Body of pancreas (tissue), 4 donors: ENCODE data around the gene TACC2. TPM values are rescaled to one million over a fixed set of nuclear protein-coding genes. Genes with fewer than 3 reads are reported as not detected.
"Not testable (repeated sequence)": the region's sequence is repeated elsewhere in the genome, so short reads cannot be mapped to it uniquely, and the experiment has no call there.

ENCODE experiments used
- ATAC-seq: fragments of 150-250 bp; one replicate; pipeline ENCODE4 v1.9.1; 2016
- DNase-seq, 4 donors: peaks; one replicate each; pipeline ENCODE4 v3.0.0-alpha.2; 2019
- H3K27ac ChIP-seq, 4 donors: fragments of 200-600 bp; sonication (generic); 1 replicate in 3 of 4; 2 replicates in 1 of 4; pipeline versions ENCODE4 v1.5.1 to v1.6.1; 2016 to 2019; ENCODE audit warnings: mild to moderate bottlenecking in 1 of 4, mixed read lengths in 1 of 4, moderate library complexity in 1 of 4
- H3K27me3 ChIP-seq, 2 donors: fragments of 200-600 bp; sonication (generic); one replicate each; pipeline ENCODE4 v1.6.0; 2016; ENCODE audit warnings: mild to moderate bottlenecking in 1 of 2
- H3K36me3 ChIP-seq, 2 donors: fragments of 200-600 bp; sonication (generic); replicated peaks in 1 of 2; 2 replicates each; pipeline ENCODE4 v1.5.1; 2016; ENCODE audit warnings: low read depth in 2 of 2; ENCODE audit not compliant: insufficient read depth in 1 of 2
- H3K4me1 ChIP-seq: fragments of 200-600 bp; sonication (generic); one replicate; pipeline ENCODE4 v1.6.0; 2016
- H3K4me3 ChIP-seq, 2 donors: fragments of 200-600 bp; sonication (generic); 1 replicate in 1 of 2; 2 replicates in 1 of 2; pipeline ENCODE4 v1.5.1; 2016 to 2019
- H3K9me3 ChIP-seq, 3 donors: fragments of 200-600 bp; sonication (generic); 1 replicate in 2 of 3; 2 replicates in 1 of 3; pipeline ENCODE4 v1.5.1; 2016
- POLR2A ChIP-seq, 3 donors: fragments of 450-650 bp; IDR thresholded peaks; one replicate each; pipeline ENCODE4 v1.6.1; 2016; ENCODE audit warnings: antibody characterized with exemption in 3 of 3, mild to moderate bottlenecking in 2 of 3
- WGBS, 2 donors: methylation state at CpG; one replicate each; pipeline ENCODE4 v1.1.5; 2017; 5-methylcytosine and 5-hydroxymethylcytosine counted together
- intact Hi-C: fragments of 100-400 bp; cut with DNase I; formaldehyde crosslinking; loops from one replicate; pipeline ENCODE4 v1.15.1; 2023
- total RNA-seq, 2 donors: library from RNA; depleted of rRNA; stranded (reverse); fragments of >200 nt; gene quantifications; one replicate each; pipeline ENCODE4 v1.1.0, GENCODE V29; 2016
- TF ChIP-seq, protein P1 (sequence below), 7 experiments: fragments of 450-650 bp in 4 of 7; fragments of 200-600 bp in 3 of 7; sonication (generic) in 3 of 7; IDR thresholded peaks; one replicate each; pipeline ENCODE4 v1.5.1; 2016 to 2019; ENCODE audit warnings: antibody characterized with exemption in 7 of 7

The TACC2 gene
- total RNA-seq, 2 donors from 2014 or later = 29.0 to 38.7 TPM

DNA sequence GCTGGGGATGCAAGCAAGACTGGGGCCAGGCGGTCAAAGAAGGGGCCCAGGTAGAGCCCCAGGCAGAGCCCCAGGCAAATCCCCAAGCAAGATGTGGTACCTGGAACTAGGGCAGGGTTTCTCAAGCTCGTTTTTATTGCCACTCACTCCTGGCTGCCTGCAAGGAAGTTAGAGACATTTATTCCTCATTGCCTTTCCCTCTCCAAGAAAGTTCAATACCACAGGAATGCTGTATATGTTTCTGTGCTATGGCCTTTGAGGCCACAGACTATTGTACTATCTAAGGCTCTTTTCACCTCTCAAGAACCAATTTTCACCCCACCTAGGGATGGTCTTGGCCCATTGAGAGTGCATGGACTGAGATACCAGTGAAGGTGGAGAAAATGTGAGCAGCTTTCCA is 71.3 kb downstream of the TACC2 start:
- intact Hi-C loops = no loop called here
- 43 to 56% methylated on average over 2 of the region's 2 CpGs for WGBS, 2 donors
- no peaks in the 10 kb centered on the region for H3K36me3 ChIP-seq
- peaks cover 20% of the 10 kb centered on the region for H3K4me1 ChIP-seq
- no peak overlapping the region for H3K4me3 ChIP-seq
- ATAC-seq = no peak
- TF ChIP-seq, protein P1, sequence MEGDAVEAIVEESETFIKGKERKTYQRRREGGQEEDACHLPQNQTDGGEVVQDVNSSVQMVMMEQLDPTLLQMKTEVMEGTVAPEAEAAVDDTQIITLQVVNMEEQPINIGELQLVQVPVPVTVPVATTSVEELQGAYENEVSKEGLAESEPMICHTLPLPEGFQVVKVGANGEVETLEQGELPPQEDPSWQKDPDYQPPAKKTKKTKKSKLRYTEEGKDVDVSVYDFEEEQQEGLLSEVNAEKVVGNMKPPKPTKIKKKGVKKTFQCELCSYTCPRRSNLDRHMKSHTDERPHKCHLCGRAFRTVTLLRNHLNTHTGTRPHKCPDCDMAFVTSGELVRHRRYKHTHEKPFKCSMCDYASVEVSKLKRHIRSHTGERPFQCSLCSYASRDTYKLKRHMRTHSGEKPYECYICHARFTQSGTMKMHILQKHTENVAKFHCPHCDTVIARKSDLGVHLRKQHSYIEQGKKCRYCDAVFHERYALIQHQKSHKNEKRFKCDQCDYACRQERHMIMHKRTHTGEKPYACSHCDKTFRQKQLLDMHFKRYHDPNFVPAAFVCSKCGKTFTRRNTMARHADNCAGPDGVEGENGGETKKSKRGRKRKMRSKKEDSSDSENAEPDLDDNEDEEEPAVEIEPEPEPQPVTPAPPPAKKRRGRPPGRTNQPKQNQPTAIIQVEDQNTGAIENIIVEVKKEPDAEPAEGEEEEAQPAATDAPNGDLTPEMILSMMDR (IDR thresholded peaks at IDR 0.05) = no peak
- TF ChIP-seq POLR2A (IDR thresholded peaks at IDR 0.05) = no peak
- H3K27ac ChIP-seq = no peak overlapping the region
- no peaks in the 10 kb centered on the region for H3K27me3 ChIP-seq
- no peak for DNase-seq
- no peaks in the 10 kb centered on the region for H3K9me3 ChIP-seq

DNA sequence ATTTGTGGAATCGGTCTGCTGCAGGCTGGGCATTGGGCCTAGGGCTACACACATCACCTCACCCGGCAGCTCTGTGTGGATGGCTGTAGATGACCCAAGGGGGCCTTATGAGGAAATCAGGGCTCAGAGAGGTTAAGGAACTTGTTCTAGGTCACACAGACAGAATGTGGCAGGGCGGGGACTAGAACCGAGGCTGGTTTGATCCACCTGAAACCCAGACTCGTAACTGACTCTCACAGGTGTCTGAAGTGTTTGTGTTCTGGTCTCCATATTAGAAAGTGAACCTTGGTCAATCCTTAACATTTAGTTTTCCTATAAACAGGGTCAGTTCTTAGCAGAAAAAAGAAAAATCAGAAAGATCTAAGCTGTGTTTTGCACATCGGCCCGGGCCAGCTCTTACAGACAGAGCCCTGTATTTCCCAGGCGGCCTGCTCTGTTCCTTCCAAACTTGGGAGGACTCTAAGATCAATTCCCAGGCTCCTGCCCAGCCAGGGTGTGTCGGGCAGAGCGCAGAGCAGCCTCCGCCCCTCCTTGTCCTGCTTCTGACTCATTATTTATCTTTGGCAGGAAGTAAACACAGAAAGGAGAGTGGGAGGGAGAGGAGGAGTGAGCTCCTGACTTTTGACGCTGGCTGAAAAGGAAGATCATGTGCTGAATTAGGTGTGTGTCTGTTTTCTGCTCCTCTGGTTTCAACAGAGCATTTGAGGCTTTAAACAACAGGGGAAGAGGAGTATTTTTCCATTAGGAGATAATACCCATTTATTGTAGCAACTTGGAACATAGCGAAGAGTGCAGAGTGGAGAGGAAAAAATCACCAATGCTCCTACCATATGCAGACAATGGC is 74.1 kb downstream of the TACC2 start:
- 29 to 30% methylated on average over 13 of the region's 13 CpGs for WGBS, 2 donors
- peaks cover 15% of the 10 kb centered on the region for H3K4me1 ChIP-seq

DNA sequence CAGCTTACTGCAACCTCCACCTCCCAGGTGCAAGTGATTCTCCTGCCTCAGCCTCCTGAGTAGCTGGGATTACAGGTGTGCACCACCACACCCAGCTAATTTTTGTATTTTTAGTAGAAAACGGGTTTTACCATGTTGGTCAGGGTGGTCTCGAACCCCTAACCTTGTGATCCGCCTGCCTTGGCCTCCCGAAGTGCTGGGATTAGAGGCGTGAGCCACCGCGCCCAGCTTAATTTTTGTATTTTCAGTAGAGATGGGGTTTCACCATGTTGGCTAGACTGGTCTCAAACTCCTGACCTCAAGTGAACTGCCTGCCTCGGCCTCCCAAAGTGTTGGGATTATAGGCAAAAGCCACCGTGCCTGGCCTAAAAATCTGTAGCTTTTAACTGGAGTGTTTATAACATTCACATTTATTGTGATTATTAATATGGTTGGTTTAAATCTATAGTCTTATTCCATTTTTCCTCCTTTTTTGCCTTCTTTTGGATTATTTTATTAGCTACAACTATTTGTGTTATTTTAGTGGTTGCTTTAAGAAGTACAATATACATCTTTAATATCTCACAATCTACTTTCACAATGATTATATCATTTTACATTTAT is 77.5 kb downstream of the TACC2 start:
- H3K4me3 ChIP-seq, H3K27ac ChIP-seq, DNase-seq, H3K27me3 ChIP-seq, intact Hi-C loops, ATAC-seq, H3K36me3 ChIP-seq, H3K9me3 ChIP-seq: not testable (repeated sequence)
- 90 to 95% methylated on average over 9 of the region's 9 CpGs for WGBS, 2 donors
- H3K4me1 ChIP-seq = peaks cover 27% of the 10 kb centered on the region

More for the DNA sequence above, 74.1 kb downstream of the TACC2 start:
- ATAC-seq = peak; percentile 100
- Histone ChIP-seq H3K36me3 (no peaks in the 10 kb centered on the region), H3K9me3 (no peaks in the 10 kb centered on the region), H3K27me3 (no peaks in the 10 kb centered on the region), H3K4me3 (no peak overlapping the region), H3K27ac (peak overlapping the region; percentile 84 to 91 (median 86))
- peak in 2 of 3 donors; percentile 67 for TF ChIP-seq POLR2A (IDR thresholded peaks at IDR 0.05)
- TF ChIP-seq, protein P1 (IDR thresholded peaks at IDR 0.05) = no peak
- intact Hi-C loops = no loop called here
- DNase-seq = peak; percentile 85 to 93 (median 92)

DNA sequence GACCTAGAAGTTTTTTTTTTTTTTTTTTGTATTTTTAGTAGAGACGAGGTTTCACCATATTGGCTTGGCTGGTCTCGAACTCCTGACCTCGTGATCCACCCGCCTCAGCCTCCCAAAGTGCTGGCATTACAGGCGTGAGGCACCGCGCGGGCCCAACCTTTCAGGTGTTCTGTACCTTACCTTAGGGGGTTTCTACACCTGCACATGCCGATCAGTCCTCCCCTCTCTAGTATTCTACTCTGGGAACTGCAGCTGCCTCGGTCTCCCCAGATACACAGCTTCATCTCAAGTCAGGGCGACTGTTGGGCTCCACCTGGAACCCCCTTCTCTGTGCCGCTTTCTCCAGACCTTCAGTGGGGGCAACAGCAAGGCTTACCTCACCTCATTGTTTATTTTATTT is 79.9 kb downstream of the TACC2 start:
- DNase-seq (no peak), ATAC-seq (no peak)
- peaks cover 11% of the 10 kb centered on the region for H3K4me1 ChIP-seq
- no peaks in the 10 kb centered on the region for H3K36me3 ChIP-seq
- H3K27me3 ChIP-seq = no peaks in the 10 kb centered on the region
- no peaks in the 10 kb centered on the region for H3K9me3 ChIP-seq
- intact Hi-C loops = no loop called here
- TF ChIP-seq, protein P1 (IDR thresholded peaks at IDR 0.05) = no peak
- TF ChIP-seq POLR2A (IDR thresholded peaks at IDR 0.05) = no peak
- WGBS, 2 donors = 91 to 98% methylated on average over 9 to 12 of the region's 12 CpGs
- H3K27ac ChIP-seq = no peak overlapping the region
- H3K4me3 ChIP-seq = no peak overlapping the region

DNA sequence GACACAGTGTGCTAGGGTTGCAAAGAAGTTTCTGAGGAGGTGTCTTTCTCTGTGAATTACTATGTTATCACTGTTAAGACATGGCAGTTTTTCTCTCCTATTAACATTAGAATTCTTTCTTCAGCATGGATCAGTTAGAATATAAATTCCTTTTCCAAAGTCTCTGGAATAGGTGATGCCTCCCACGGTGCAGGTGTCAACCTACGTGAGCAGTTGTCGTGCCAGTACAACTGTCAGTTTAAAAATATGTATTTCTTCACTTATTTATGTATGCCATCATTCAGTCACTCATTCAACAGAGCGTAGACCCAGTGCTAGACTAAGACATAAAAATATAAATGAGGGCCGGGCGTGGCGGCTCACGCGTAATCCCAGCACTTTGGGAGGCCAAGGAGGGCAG is 83.5 kb downstream of the TACC2 start:
- Histone ChIP-seq H3K27ac (no peak overlapping the region), H3K27me3 (no peaks in the 10 kb centered on the region), H3K9me3 (no peaks in the 10 kb centered on the region), H3K36me3 (no peaks in the 10 kb centered on the region), H3K4me1 (peaks cover 11% of the 10 kb centered on the region), H3K4me3 (no peak overlapping the region)
- intact Hi-C loops = no loop called here
- no peak for DNase-seq
- no peak for ATAC-seq
- TF ChIP-seq, protein P1 (IDR thresholded peaks at IDR 0.05) = no peak
- TF ChIP-seq POLR2A (IDR thresholded peaks at IDR 0.05) = no peak
- 92 to 95% methylated on average over 9 of the region's 9 CpGs for WGBS, 2 donors
